ENCODE data around the gene SERF2. TPM values are rescaled to one million over a fixed set of nuclear protein-coding genes. Genes with fewer than 3 reads are reported as not detected.
"Not testable (repeated sequence)": the region's sequence is repeated elsewhere in the genome, so short reads cannot be mapped to it uniquely, and the experiment has no call there.

The SERF2 gene
- total RNA-seq, 1 experiment from 2014 or later = 823 TPM

DNA sequence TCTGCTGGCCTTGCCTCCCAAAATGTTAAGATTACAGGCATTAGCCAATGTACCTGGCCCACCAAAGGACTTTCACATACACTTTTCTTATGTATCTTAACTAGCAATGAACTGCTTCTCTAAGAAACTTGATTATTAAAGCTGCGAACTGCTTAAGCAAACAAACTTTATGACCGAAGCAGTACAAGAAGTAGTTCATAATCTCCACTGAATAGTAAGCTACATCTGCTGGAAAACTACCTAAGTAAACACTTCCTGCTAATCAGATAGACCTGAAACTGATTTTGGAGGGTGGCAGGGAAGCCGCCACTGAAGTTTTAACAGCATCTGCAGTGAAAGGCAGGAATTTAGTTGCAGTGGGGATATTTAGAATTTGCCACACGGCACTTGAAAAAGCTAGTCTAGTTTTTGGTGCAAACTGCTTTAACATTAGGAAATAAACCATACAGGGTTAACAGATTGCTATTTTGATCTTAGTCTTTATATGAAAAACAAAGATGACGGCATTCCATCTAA is 16.4 kb downstream of the SERF2 start:
- TF ChIP-seq, protein P1, sequence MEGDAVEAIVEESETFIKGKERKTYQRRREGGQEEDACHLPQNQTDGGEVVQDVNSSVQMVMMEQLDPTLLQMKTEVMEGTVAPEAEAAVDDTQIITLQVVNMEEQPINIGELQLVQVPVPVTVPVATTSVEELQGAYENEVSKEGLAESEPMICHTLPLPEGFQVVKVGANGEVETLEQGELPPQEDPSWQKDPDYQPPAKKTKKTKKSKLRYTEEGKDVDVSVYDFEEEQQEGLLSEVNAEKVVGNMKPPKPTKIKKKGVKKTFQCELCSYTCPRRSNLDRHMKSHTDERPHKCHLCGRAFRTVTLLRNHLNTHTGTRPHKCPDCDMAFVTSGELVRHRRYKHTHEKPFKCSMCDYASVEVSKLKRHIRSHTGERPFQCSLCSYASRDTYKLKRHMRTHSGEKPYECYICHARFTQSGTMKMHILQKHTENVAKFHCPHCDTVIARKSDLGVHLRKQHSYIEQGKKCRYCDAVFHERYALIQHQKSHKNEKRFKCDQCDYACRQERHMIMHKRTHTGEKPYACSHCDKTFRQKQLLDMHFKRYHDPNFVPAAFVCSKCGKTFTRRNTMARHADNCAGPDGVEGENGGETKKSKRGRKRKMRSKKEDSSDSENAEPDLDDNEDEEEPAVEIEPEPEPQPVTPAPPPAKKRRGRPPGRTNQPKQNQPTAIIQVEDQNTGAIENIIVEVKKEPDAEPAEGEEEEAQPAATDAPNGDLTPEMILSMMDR (IDR thresholded peaks at IDR 0.05; ENCODE audit: insufficient read depth in 1 of 2, low read depth in 1 of 2, low read length in 1 of 2, severe bottlenecking in 1 of 2, unreplicated experiment in 1 of 2) = no peak

DNA sequence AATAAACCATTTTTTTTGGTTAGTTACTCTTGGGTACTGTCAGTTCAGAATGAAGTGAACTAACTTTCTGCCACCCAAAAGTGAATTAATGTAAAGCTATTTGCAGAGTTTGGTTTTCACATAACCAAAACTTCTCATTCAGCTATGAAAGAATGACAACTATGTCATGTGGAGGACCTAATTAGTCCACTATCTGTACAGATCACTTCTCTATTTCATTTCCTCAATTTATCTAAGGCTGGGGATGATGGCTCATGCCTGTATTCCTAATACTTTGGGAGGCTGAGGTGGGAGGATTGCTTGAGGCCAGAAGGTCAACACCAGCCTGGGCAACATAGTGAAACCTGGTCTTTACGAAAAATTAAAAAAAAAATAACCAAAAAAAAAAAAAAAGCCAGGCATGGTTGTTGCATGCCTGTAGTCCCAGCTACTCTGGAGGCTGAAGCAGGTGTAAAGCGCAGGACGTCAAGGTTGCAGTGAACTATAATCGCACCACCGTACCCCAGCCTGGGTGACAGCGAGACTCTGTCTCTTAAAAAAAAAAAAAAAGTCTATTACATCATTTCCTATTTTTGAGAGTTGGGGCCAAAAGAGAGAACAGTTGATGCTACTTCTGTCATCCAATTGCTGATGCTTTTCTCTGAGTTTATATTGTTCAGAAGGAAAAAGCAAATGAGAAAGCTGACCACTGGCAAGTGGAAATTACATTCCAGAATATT is 17.0 kb downstream of the SERF2 start:
- Mint-ChIP-seq H3K36me3 (ENCODE audit: insufficient read depth, unreplicated experiment) (peaks cover 63% of the 10 kb centered on the region), H3K27ac (ENCODE audit: unreplicated experiment) (no peak overlapping the region), H3K27me3 (ENCODE audit: insufficient read depth, unreplicated experiment) (no peaks in the 10 kb centered on the region), H3K9me3 (ENCODE audit: unreplicated experiment) (no peaks in the 10 kb centered on the region), H3K4me3 (ENCODE audit: unreplicated experiment) (no peak overlapping the region), H3K4me1 (ENCODE audit: low read depth, unreplicated experiment) (no peaks in the 10 kb centered on the region)
- intact Hi-C loops (cut with micrococcal nuclease; ENCODE audit: unreplicated experiment) = no loop called here
- Histone ChIP-seq H3K27me3 (replicated peaks; ENCODE audit: control insufficient read depth, insufficient read depth, low read length) (no peaks in the 10 kb centered on the region), H3K9me3 (no peaks in the 10 kb centered on the region), H3K36me3 (ENCODE audit: control insufficient read depth, insufficient read depth, low read length) (no peaks in the 10 kb centered on the region), H3K4me3 (ENCODE audit: low read depth, low read length) (no peak overlapping the region), H3K4me1 (no peaks in the 10 kb centered on the region)
- TF ChIP-seq, protein P1 (IDR thresholded peaks at IDR 0.05; ENCODE audit: insufficient read depth in 1 of 2, low read depth in 1 of 2, low read length in 1 of 2, severe bottlenecking in 1 of 2, unreplicated experiment in 1 of 2) = no peak
- DNase-seq = no peak
- ChIA-PET POLR2A (no interaction called here), CTCF (no interaction called here)
- BruUV-seq (replicated peaks) = no TSS peak

More for the DNA sequence above, 16.4 kb downstream of the SERF2 start:
- no peaks in the 10 kb centered on the region for H3K36me3 ChIP-seq (ENCODE audit: control insufficient read depth, insufficient read depth, low read length)
- peaks cover 65% of the 10 kb centered on the region for H3K36me3 Mint-ChIP-seq (ENCODE audit: insufficient read depth, unreplicated experiment)
- H3K27ac Mint-ChIP-seq (ENCODE audit: unreplicated experiment) = no peak overlapping the region
- CTCF ChIA-PET = no interaction called here
- H3K4me3 Mint-ChIP-seq (ENCODE audit: unreplicated experiment) = no peak overlapping the region
- no peaks in the 10 kb centered on the region for H3K27me3 Mint-ChIP-seq (ENCODE audit: insufficient read depth, unreplicated experiment)
- no TSS peak for BruUV-seq (replicated peaks)
- H3K9me3 ChIP-seq = no peaks in the 10 kb centered on the region
- H3K4me1 Mint-ChIP-seq (ENCODE audit: low read depth, unreplicated experiment) = no peaks in the 10 kb centered on the region
- DNase-seq = no peak
- H3K27me3 ChIP-seq (replicated peaks; ENCODE audit: control insufficient read depth, insufficient read depth, low read length) = no peaks in the 10 kb centered on the region
- POLR2A ChIA-PET = no interaction called here
- no peaks in the 10 kb centered on the region for H3K9me3 Mint-ChIP-seq (ENCODE audit: unreplicated experiment)
- intact Hi-C loops (cut with micrococcal nuclease; ENCODE audit: unreplicated experiment) = no loop called here
- H3K4me1 ChIP-seq = no peaks in the 10 kb centered on the region
- H3K4me3 ChIP-seq (ENCODE audit: low read depth, low read length) = no peak overlapping the region

DNA sequence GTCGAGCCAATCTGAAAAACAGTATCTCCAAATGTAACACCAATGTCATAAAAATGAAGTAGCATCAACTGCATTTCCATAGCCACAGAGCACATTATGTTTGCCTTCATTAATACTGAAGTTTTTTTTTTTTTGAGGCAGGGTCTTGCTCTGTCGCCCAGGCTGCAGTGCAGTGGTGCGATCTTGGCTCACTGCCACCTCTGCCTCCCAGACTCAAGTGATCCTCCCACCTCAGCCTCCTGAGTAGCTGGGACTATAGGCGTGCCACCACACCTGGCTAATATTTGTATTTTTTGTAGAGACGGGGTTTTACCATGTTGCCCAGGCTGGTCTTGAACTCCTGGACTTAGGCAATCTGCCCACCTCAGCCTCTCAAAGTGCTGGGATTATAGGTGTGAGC is 22.9 kb downstream of the SERF2 start:
- BruUV-seq (replicated peaks); DNase-seq; H3K9me3 Mint-ChIP-seq (ENCODE audit: unreplicated experiment); H3K4me3 ChIP-seq (ENCODE audit: low read depth, low read length); H3K4me3 Mint-ChIP-seq (ENCODE audit: unreplicated experiment); H3K4me1 Mint-ChIP-seq (ENCODE audit: low read depth, unreplicated experiment); H3K27me3 ChIP-seq (replicated peaks; ENCODE audit: control insufficient read depth, insufficient read depth, low read length); H3K27ac Mint-ChIP-seq (ENCODE audit: unreplicated experiment); H3K27me3 Mint-ChIP-seq (ENCODE audit: insufficient read depth, unreplicated experiment); H3K9me3 ChIP-seq; CTCF ChIA-PET; H3K4me1 ChIP-seq; intact Hi-C loops (cut with micrococcal nuclease; ENCODE audit: unreplicated experiment); H3K36me3 ChIP-seq (ENCODE audit: control insufficient read depth, insufficient read depth, low read length): not testable (repeated sequence)
- POLR2A ChIA-PET = interaction anchor here (0.6 to 1.4 kb wide), 2 partner anchors 9 to 816 kb away, joined by 4 read pairs; partner anchors contain the start of gene MFAP1
- peaks cover 68% of the 10 kb centered on the region for H3K36me3 Mint-ChIP-seq (ENCODE audit: insufficient read depth, unreplicated experiment)
